IPS DF 6.9 (cell line): ENCODE results near the gene XK.
"Not testable (repeated sequence)": the region's sequence is repeated elsewhere in the genome, so short reads cannot be mapped to it uniquely, and the experiment has no call there.

Experiments used
- DNase-seq: peaks from one replicate; pipeline ENCODE4 v3.0.0-alpha.2; 2013; ENCODE audit warnings: low read depth, low spot score
- H3K27ac ChIP-seq: one replicate; pipeline ENCODE4 v1.5.1; 2013; ENCODE audit warnings: low read length, control low read depth
- H3K27me3 ChIP-seq: 2 replicates; pipeline ENCODE4 v1.6.1; 2013; ENCODE audit warnings: mild to moderate bottlenecking, low read length; ENCODE audit not compliant: control insufficient read depth, insufficient read depth
- H3K36me3 ChIP-seq: 2 replicates; pipeline ENCODE4 v1.6.1; 2013; ENCODE audit warnings: low read length; ENCODE audit not compliant: control insufficient read depth, insufficient read depth
- H3K4me1 ChIP-seq: 2 replicates; pipeline ENCODE4 v1.6.1; 2013; ENCODE audit warnings: low read length; ENCODE audit not compliant: control insufficient read depth, insufficient read depth
- H3K4me3 ChIP-seq: 2 replicates; pipeline ENCODE4 v1.5.1; 2013; ENCODE audit warnings: mild to moderate bottlenecking, low read length
- H3K9me3 ChIP-seq: 2 replicates; pipeline ENCODE4 v1.6.1; 2013; ENCODE audit warnings: low read length, inconsistent platforms; ENCODE audit not compliant: control insufficient read depth, insufficient read depth
- WGBS: extraction: QIAGEN DNeasy Blood & Tissue Kit; methylation state at CpG from one replicate; pipeline ENCODE4 v1.1.7; 2013; ENCODE audit warnings: mixed read lengths, missing lambda C conversion rate; ENCODE audit not compliant: insufficient read length, insufficient coverage; 5-methylcytosine and 5-hydroxymethylcytosine counted together

Gene XK, protein sequence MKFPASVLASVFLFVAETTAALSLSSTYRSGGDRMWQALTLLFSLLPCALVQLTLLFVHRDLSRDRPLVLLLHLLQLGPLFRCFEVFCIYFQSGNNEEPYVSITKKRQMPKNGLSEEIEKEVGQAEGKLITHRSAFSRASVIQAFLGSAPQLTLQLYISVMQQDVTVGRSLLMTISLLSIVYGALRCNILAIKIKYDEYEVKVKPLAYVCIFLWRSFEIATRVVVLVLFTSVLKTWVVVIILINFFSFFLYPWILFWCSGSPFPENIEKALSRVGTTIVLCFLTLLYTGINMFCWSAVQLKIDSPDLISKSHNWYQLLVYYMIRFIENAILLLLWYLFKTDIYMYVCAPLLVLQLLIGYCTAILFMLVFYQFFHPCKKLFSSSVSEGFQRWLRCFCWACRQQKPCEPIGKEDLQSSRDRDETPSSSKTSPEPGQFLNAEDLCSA

DNA sequence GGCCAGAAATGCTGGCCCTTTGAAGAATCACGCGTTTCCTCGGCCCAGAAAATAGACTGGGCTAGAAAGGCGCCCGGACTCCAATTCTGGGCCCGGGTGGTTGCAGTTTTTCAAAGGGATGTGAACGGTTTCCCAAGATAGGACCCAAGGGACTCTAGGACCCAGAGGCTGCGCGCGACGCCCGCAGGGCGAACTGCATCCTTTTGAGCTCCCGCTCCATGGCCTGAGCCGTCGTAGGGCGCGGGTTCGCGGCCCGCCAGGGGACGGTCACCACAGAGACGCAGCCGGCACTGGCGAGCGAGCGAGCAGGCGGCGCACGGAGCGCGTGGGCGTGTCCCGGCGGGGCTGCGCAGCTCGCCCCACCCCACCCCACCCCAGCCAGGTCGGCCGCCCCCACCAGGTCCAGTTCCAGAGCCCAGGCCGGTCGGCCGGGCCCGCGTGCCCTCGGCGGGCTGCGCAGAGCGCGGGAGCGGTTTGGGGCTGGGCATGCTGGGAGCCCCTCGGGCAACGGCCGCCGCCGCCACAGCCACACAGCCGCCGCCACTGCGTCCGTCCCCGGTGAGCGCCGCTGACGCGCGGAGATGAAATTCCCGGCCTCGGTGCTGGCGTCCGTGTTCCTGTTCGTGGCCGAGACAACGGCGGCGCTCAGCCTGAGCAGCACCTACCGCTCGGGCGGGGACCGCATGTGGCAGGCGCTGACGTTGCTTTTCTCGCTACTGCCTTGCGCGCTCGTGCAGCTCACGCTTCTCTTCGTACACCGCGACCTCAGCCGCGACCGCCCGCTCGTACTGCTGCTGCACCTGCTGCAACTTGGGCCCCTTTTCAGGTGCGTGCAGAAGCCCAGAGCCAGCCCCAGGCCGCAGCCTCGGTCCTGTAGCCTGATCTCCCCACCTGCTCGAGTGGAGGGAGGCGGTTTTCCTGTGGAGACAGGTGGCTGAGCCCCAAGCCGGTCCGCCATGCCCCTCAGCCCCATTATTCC, at the start of gene XK:
Gene XK (plus strand): TSS at position 411 of the 979 bp plus-strand sequence. CDS start 171 bp downstream, at position 582.
- Histone ChIP-seq H3K27ac (no peak within 1 kb of the TSS), H3K4me3 (peak within 1 kb of the TSS; percentile 20; the same call in 1 of the 2 replicates), H3K27me3 (no peaks in the 10 kb centered on the region; the same call in 1 of the 2 replicates), H3K36me3 (no peaks in the 10 kb centered on the region), H3K9me3 (no peaks in the 10 kb centered on the region), H3K4me1 (no peaks in the 10 kb centered on the region)
- DNase-seq: peak; percentile 39
- whole genome bisulfite sequencing: no CpG with 5 or more reads among the region's 100 CpGs

DNA sequence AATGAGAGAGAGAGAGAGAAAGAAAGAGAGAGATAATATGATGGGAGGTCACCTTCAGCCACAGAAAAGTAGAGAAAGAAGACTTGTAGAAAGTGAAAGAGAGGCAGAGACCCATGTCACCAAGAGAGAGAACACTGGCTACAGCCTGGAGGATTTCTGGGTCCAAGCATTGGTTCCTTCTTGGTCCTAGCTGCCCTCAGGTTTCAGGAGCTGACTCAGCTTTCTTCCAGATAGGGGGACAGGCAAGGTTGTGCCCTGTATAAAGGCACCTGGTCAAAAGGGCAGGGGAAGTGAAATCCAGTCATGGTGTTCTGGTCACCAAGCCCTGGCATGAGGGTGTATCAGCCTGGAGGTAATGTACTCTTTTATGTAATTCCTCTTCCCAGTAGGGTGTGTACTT, 47.5 kb upstream of the XK start:
- Histone ChIP-seq H3K27me3 (no peaks in the 10 kb centered on the region), H3K9me3 (no peaks in the 10 kb centered on the region), H3K27ac (no peak overlapping the region), H3K4me3 (no peak overlapping the region), H3K4me1 (no peaks in the 10 kb centered on the region), H3K36me3 (no peaks in the 10 kb centered on the region)
- no peak for DNase-seq

DNA sequence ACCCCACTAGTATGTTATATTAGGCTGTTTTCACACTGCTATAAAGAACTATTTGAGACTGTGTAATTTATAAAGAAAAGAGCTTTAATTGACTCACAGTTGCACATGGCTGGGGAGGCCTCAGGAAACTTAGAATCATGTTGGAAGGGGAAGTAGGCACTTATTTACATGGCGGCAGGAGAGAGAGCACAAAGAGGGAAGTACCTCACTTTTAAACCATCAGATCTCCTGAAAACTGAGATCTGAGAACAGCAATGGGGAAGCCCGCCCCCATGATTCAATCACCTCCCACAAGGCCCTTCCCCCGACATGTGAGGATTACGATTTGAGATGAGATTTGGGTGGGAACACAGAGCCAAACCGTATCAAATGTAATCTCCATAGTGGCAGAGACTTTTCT, 45.4 kb upstream of the XK start:
- Histone ChIP-seq H3K9me3 (no peaks in the 10 kb centered on the region), H3K4me1 (no peaks in the 10 kb centered on the region), H3K27me3 (no peaks in the 10 kb centered on the region), H3K4me3 (no peak overlapping the region), H3K27ac (no peak overlapping the region), H3K36me3 (no peaks in the 10 kb centered on the region)
- DNase-seq: no peak
- no CpG with 5 or more reads among the region's 5 CpGs for WGBS

DNA sequence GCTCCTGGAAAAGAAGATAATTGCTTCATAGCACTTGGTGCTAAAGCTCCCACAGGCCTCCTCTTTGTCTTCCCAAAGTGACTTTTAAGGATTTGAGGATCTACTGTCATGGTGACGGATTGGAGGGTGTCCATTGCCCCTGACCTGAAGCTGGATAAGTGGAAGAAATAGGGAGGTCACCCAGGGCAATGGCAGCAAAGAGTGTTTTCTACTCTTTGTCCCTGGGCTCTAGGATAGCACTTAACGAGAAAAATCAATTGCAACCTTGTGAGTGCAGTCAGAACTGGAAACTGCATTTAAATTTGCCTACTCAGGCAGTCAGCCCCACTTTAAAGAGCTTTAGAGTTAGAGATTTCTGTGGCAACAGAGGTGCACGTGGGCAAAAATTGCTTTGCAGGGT, 43.7 kb upstream of the XK start:
- Histone ChIP-seq H3K36me3 (no peaks in the 10 kb centered on the region), H3K9me3 (no peaks in the 10 kb centered on the region), H3K27me3 (no peaks in the 10 kb centered on the region), H3K4me1 (no peaks in the 10 kb centered on the region), H3K27ac (no peak overlapping the region), H3K4me3 (no peak overlapping the region)
- DNase-seq: no peak
- no CpG with 5 or more reads among the region's 3 CpGs for WGBS

DNA sequence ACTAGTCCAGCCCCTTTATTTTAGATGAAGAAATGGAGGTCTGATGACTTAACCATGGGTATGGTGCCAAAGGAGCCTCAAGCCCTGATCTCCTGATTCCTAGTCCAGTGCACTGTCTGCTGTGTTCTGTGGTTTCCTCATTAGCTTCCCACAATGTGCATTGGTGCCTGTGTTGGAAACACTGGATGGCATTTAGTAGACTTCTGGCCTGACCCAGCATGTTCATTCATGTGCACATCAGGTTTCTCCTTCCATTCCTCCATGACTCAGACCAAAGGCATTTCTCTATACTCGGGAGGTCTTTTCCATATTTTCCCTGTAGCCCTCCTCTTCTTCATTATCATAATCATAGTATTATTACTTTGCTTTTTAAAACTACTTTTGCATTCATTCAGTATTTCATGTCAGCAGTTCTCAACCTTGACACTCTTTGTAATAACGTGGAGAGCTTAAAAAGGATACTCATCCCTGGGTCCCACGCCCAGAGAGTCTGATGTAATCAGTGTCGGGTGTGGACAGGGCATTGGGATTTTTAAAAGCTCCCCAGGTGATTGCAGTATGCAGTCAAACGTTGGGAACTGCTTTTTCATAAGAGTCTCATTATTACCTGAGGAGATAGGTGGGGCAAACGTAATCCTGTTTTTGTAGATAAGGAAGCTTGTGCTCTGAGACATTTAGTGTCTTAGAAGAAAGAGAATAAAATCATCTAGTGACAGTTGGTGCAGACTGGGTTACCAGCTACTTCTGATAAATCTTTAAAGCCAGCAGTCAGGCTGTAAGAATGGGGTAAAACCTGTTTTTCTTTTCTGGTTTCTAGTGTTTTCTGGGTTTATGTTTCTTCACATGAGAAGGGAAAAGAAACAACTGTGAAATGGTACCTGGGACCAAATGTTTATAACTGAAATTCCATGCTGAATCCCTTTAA, 40.9 kb upstream of the XK start:
- no peak overlapping the region for H3K4me3 ChIP-seq
- no CpG with 5 or more reads among the region's 6 CpGs for WGBS
- H3K36me3 ChIP-seq: no peaks in the 10 kb centered on the region
- no peaks in the 10 kb centered on the region for H3K9me3 ChIP-seq
- no peak overlapping the region for H3K27ac ChIP-seq
- no peaks in the 10 kb centered on the region for H3K27me3 ChIP-seq
- DNase-seq: no peak
- H3K4me1 ChIP-seq: no peaks in the 10 kb centered on the region

DNA sequence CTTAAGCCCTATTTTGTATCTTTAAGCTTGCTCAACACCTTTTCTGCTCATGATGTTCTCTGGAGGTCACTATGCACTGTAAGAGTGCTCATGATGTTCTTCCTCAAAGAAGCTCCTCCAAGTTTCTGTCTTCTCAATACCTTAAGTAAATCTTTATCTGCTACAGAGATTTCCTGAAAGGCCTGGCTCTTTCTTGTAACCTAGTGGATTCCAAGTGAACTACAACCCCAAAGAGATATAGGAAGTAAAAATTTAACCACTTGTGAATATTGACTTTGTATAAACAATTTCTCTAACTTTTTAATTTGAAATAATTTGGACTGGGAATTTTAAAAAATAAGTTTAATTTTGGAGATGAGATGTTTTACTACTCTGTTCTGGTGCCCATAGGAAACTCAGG, 39.3 kb upstream of the XK start:
- H3K4me3 ChIP-seq: no peak overlapping the region
- H3K9me3 ChIP-seq: no peaks in the 10 kb centered on the region
- no peaks in the 10 kb centered on the region for H3K36me3 ChIP-seq
- no peaks in the 10 kb centered on the region for H3K27me3 ChIP-seq
- DNase-seq: no peak
- H3K4me1 ChIP-seq: no peaks in the 10 kb centered on the region
- no peak overlapping the region for H3K27ac ChIP-seq

DNA sequence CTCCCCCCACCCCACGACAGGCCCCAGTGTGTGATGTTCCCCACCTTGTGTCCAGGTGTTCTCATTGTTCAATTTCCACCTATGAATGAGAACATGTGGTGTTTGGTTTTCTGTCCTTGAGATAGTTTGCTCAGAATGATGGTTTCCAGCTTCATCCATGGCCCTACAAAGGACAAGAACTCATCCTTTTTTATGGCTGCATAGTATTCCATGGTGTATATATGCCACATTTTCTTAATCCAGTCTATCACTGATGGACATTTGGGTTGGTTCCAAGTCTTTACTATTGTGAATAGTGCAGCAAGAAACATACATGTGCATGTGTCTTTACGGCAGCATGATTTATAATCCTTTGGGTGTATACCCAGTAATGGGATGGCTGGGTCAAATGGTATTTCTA, 34.7 kb upstream of the XK start:
- H3K4me1 ChIP-seq, H3K9me3 ChIP-seq, H3K4me3 ChIP-seq, H3K27me3 ChIP-seq, H3K27ac ChIP-seq, DNase-seq, H3K36me3 ChIP-seq: not testable (repeated sequence)
- WGBS: no CpG with 5 or more reads among the region's 2 CpGs

DNA sequence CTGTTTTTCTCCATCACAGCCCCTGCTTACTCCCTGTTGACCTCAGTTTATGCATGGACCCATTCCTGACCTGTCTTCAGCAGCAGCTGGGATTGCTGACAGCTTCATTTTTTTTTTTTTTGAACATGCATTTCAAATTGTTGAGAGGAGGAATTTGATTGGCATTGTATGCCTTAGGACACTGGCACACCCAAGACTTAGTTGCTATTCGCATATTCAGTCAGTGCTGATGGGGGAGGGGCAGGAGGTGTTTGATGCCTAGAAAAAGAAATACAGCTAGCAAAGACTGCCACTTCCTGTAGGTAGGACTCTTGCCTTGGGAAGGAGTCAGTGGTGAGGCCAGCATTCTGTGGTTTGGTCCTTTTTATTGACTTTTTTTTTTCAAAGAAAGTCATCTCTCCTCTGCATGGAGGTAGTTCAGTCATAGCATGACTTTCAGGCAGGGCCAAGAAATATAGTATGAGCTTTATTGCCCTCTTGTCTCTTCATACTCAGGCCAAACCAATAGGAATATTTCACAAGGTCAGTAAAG, 33.6 kb upstream of the XK start:
- Histone ChIP-seq H3K27ac (no peak overlapping the region), H3K27me3 (no peaks in the 10 kb centered on the region), H3K36me3 (no peaks in the 10 kb centered on the region), H3K4me1 (no peaks in the 10 kb centered on the region; the same call in 1 of the 2 replicates), H3K4me3 (no peak overlapping the region), H3K9me3 (no peaks in the 10 kb centered on the region)
- no peak for DNase-seq
- no CpG with 5 or more reads among the region's 1 CpG for WGBS

DNA sequence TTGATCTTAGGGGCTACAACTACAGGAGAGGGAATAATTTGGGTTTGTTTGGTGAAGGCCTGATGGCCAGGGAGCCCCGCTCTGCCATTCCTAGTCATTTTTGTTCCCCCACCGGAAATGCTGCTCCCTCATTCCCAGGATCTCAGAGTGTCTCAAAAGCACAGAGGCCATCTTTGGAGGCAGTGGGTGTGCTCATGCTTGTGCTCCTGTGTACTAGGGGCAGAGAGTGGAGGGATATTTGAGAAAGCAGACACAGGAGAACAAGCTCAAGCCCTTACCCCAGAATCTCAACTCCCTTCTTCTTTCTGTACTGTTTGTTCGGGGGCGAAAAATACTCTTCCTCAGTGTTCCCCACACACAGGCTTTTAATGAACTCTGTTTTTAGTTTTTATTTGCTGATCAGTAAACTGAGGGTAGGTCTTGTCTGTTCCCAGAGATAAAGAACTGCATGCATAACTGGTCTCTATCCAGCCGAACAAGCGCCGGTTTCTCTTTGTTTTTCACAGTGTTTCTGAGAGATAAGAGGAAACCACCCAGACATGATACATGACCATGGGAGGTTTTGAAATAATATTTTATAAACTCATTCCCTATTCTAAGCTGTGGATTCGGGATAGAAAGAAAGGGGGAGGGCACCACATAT, 32.9 kb upstream of the XK start:
- H3K27me3 ChIP-seq: no peaks in the 10 kb centered on the region
- no peaks in the 10 kb centered on the region; the same call in 1 of the 2 replicates for H3K4me1 ChIP-seq
- no peak overlapping the region for H3K4me3 ChIP-seq
- DNase-seq: no peak
- no peak overlapping the region for H3K27ac ChIP-seq
- no peaks in the 10 kb centered on the region for H3K36me3 ChIP-seq
- no peaks in the 10 kb centered on the region for H3K9me3 ChIP-seq
- WGBS: no CpG with 5 or more reads among the region's 8 CpGs
